ENCODE measurements around the gene C3orf49.

C3orf49 gene, protein sequence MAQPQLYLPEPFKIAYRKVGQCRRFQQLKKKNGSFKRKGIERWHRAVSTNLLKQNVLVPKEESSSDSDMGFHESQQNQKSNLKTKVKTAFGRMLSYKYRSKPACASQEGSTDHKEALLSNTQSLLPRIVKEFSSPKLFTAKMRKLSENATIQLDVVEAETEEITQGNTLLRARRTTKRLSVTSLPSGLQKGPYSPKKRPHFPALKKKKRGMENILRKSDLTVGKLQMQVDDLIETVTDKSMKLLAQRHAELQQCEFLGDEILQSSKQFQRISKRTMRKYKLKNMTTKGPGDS

GRCh38 chr3:63819151-63819398 lies at the start of gene C3orf49:
Gene C3orf49 (plus strand): TSS chr3:63819299. CDS start chr3:63819472, 173 bp downstream.
- no peak for DNase-seq (ENCODE audit: low read depth)
- TF ChIP-seq, protein P1, sequence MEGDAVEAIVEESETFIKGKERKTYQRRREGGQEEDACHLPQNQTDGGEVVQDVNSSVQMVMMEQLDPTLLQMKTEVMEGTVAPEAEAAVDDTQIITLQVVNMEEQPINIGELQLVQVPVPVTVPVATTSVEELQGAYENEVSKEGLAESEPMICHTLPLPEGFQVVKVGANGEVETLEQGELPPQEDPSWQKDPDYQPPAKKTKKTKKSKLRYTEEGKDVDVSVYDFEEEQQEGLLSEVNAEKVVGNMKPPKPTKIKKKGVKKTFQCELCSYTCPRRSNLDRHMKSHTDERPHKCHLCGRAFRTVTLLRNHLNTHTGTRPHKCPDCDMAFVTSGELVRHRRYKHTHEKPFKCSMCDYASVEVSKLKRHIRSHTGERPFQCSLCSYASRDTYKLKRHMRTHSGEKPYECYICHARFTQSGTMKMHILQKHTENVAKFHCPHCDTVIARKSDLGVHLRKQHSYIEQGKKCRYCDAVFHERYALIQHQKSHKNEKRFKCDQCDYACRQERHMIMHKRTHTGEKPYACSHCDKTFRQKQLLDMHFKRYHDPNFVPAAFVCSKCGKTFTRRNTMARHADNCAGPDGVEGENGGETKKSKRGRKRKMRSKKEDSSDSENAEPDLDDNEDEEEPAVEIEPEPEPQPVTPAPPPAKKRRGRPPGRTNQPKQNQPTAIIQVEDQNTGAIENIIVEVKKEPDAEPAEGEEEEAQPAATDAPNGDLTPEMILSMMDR (IDR thresholded peaks at IDR 0.05; ENCODE audit: low read length, missing control alignments): no peak
- H3K4me3 ChIP-seq (replicated peaks; ENCODE audit: low read depth, low read length): no peak within 1 kb of the TSS

- TF ChIP-seq, protein P1 (IDR thresholded peaks at IDR 0.05; ENCODE audit: low read length, missing control alignments): no peak
- H3K4me3 ChIP-seq (replicated peaks; ENCODE audit: low read depth, low read length): no peak overlapping the region
- peak; percentile 13 for DNase-seq (ENCODE audit: low read depth)
These were observed 44.3 kb upstream of the C3orf49 start for GRCh38 chr3:63774781-63775180.

DNA sequence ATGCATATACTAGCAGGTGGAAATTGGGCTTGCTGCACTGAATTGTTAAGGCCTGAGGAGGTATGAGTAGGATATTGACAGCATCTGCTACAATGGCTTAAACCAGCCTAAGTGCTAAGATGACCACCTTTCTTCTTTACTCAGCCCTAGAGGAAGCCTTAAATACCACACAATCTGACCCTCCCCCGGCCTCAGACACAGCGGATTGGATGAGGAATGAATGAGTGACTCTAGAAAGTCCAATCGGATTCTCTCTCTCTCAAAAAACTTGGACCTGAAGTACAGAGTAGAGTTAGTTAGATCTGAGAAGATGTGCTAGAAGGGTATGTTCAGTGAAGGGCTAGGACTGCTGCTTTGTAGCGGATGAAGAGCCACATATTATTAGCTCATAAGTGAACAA lies 39.9 kb upstream of the C3orf49 start:
- DNase-seq (ENCODE audit: low read depth): no peak
- TF ChIP-seq, protein P1 (IDR thresholded peaks at IDR 0.05; ENCODE audit: low read length, missing control alignments): no peak
- no peak overlapping the region for H3K4me3 ChIP-seq (replicated peaks; ENCODE audit: low read depth, low read length)

DNA sequence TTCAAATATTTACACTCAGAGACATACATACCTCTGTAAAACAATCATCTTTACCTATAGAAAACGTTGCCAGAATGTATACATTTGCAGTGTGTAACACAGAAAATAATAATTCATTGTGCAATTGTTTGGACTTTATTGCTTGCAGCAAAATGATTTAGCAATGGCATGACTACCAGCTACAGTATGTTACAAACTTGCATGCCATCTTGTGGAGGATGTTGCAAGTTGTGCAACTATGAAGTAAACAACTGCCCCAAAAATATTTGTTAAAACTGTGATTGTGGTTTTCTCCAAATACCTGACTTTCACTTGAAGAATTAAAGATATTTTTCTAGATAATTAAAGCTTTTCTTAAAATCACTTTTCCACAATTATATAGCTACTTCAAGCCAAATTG lies 27.1 kb upstream of the C3orf49 start:
- TF ChIP-seq, protein P1 (IDR thresholded peaks at IDR 0.05; ENCODE audit: low read length, missing control alignments): peak; percentile 40
- H3K4me3 ChIP-seq (replicated peaks; ENCODE audit: low read depth, low read length): no peak overlapping the region
- DNase-seq (ENCODE audit: low read depth): peak; percentile 76

GRCh38 chr3:63795438-63795837 lies 23.7 kb upstream of the C3orf49 start:
- H3K4me3 ChIP-seq (replicated peaks; ENCODE audit: low read depth, low read length): no peak overlapping the region
- no peak for DNase-seq (ENCODE audit: low read depth)
- TF ChIP-seq, protein P1 (IDR thresholded peaks at IDR 0.05; ENCODE audit: low read length, missing control alignments): no peak

GRCh38 chr3:63798544-63798943 lies 20.6 kb upstream of the C3orf49 start:
- DNase-seq (ENCODE audit: low read depth): no peak
- H3K4me3 ChIP-seq (replicated peaks; ENCODE audit: low read depth, low read length): no peak overlapping the region
- TF ChIP-seq, protein P1 (IDR thresholded peaks at IDR 0.05; ENCODE audit: low read length, missing control alignments): no peak

- no peak for DNase-seq (ENCODE audit: low read depth)
- TF ChIP-seq, protein P1 (IDR thresholded peaks at IDR 0.05; ENCODE audit: low read length, missing control alignments): no peak
- no peak overlapping the region for H3K4me3 ChIP-seq (replicated peaks; ENCODE audit: low read depth, low read length)
These were observed 20.1 kb upstream of the C3orf49 start for GRCh38 chr3:63798949-63799348.
